Effector memory CD4-positive, alpha-beta T cell (primary cell): ENCODE data around the gene POLR2B.
"Not testable (repeated sequence)": the region's sequence is repeated elsewhere in the genome, so short reads cannot be mapped to it uniquely, and the experiment has no call there.

Source experiments
- DNase-seq, 3 donors: peaks; one replicate each; pipeline ENCODE4 v3.0.0-alpha.2; 2020
- H3K27ac ChIP-seq: 2 replicates; pipeline ENCODE4 v1.7.0; 2013; ENCODE audit warnings: mild to moderate bottlenecking, low read length, moderate library complexity; ENCODE audit not compliant: insufficient read depth, poor library complexity, severe bottlenecking
- H3K27me3 ChIP-seq: replicated peaks from 2 replicates; pipeline ENCODE4 v1.7.0; 2013; ENCODE audit warnings: mild to moderate bottlenecking, low read length; ENCODE audit not compliant: insufficient read depth, control insufficient read depth, poor library complexity, severe bottlenecking
- H3K36me3 ChIP-seq: 2 replicates; pipeline ENCODE4 v1.7.0; 2013; ENCODE audit warnings: mild to moderate bottlenecking, low read length, moderate library complexity; ENCODE audit not compliant: control insufficient read depth, insufficient read depth
- H3K4me1 ChIP-seq: 2 replicates; pipeline ENCODE4 v1.7.0; 2013; ENCODE audit warnings: low read length, mild to moderate bottlenecking; ENCODE audit not compliant: control insufficient read depth, insufficient read depth, poor library complexity, severe bottlenecking
- H3K4me3 ChIP-seq: 2 replicates; pipeline ENCODE4 v1.7.0; 2013; ENCODE audit warnings: low read length, low read depth, mild to moderate bottlenecking; ENCODE audit not compliant: insufficient read depth, poor library complexity, severe bottlenecking
- H3K9me3 ChIP-seq: 2 replicates; pipeline ENCODE4 v1.7.0; 2013; ENCODE audit warnings: mild to moderate bottlenecking, low read length, moderate library complexity; ENCODE audit not compliant: control insufficient read depth

Gene POLR2B

GRCh38 chr4:57034520-57034919, 55.8 kb downstream of the POLR2B start:
- peaks cover 25% of the 10 kb centered on the region for H3K36me3 ChIP-seq

GRCh38 chr4:57037982-57038604, 59.4 kb downstream of the POLR2B start:
- no peak for DNase-seq
- Histone ChIP-seq H3K9me3 (no peaks in the 10 kb centered on the region), H3K36me3 (no peaks in the 10 kb centered on the region), H3K27me3 (no peaks in the 10 kb centered on the region), H3K4me1 (no peaks in the 10 kb centered on the region), H3K27ac (no peak overlapping the region), H3K4me3 (no peak overlapping the region)

More at GRCh38 chr4:57034520-57034919, 55.8 kb downstream of the POLR2B start:
- Histone ChIP-seq H3K4me3 (no peak overlapping the region), H3K27ac (no peak overlapping the region), H3K4me1 (no peaks in the 10 kb centered on the region), H3K27me3 (no peaks in the 10 kb centered on the region), H3K9me3 (no peaks in the 10 kb centered on the region)
- no peak for DNase-seq

GRCh38 chr4:57039345-57039744, 60.6 kb downstream of the POLR2B start:
- Histone ChIP-seq H3K27me3 (no peaks in the 10 kb centered on the region), H3K4me3 (no peak overlapping the region), H3K4me1 (no peaks in the 10 kb centered on the region), H3K27ac (no peak overlapping the region), H3K36me3 (no peaks in the 10 kb centered on the region), H3K9me3 (no peaks in the 10 kb centered on the region)
- no peak for DNase-seq

DNA sequence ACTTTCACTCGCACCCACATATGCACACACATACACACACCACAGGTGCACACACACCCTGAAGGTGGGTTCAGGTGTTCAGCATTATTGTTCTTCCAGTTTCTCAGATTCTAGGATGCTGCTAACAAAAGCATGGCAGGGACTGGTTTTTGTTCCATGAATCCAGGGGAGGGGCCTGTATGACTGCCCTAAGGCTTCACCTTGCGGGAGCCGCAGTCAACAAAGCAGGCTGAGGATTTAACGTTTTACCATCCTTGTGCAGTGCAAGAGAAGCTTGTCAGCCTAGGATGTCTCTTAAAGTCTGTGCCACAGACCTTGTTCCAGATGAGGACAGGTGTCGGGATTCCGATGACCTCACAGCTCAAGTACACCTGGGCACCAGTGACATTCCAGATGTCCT, 61.8 kb downstream of the POLR2B start:
- DNase-seq: no peak
- no peaks in the 10 kb centered on the region for H3K4me1 ChIP-seq
- H3K36me3 ChIP-seq: no peaks in the 10 kb centered on the region
- H3K27ac ChIP-seq: no peak overlapping the region
- H3K9me3 ChIP-seq: no peaks in the 10 kb centered on the region
- H3K27me3 ChIP-seq: no peaks in the 10 kb centered on the region
- H3K4me3 ChIP-seq: no peak overlapping the region

- H3K27ac ChIP-seq: no peak overlapping the region
These were observed 62.3 kb downstream of the POLR2B start for GRCh38 chr4:57041020-57041419.

DNA sequence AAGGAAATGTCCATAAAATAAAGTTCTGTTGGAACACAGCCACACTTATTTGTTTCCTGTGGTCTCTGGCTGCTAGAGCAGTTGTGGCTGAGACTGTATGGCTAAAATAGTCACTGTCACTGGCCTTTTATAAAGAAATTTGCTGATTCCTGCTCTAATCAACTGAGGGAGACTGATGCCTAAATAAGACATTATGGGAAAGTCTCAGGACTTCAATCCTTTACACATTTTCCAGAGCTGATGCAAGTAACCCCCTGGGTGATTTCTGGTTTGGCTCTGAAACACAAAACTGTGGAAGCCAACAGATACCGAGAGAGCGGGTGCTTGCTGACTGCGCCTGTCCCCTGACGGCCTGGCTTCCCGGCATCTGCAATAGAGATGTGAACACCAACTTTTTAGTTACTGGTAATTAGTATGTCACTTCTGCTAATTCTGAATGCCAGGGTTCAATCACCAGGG, 64.0 kb downstream of the POLR2B start:
- DNase-seq: no peak
- Histone ChIP-seq H3K9me3 (no peaks in the 10 kb centered on the region), H3K36me3 (no peaks in the 10 kb centered on the region), H3K4me1 (no peaks in the 10 kb centered on the region), H3K27me3 (no peaks in the 10 kb centered on the region), H3K27ac (no peak overlapping the region), H3K4me3 (no peak overlapping the region)

More at GRCh38 chr4:57041020-57041419, 62.3 kb downstream of the POLR2B start:
- no peaks in the 10 kb centered on the region for H3K36me3 ChIP-seq
- no peaks in the 10 kb centered on the region for H3K9me3 ChIP-seq
- H3K4me3 ChIP-seq: no peak overlapping the region
- H3K4me1 ChIP-seq: no peaks in the 10 kb centered on the region
- no peaks in the 10 kb centered on the region for H3K27me3 ChIP-seq
- no peak for DNase-seq

GRCh38 chr4:57043347-57044251, 64.9 kb downstream of the POLR2B start:
- H3K9me3 ChIP-seq: no peaks in the 10 kb centered on the region
- H3K4me1 ChIP-seq: no peaks in the 10 kb centered on the region
- H3K4me3 ChIP-seq: no peak overlapping the region
- no peaks in the 10 kb centered on the region for H3K27me3 ChIP-seq
- no peaks in the 10 kb centered on the region for H3K36me3 ChIP-seq
- H3K27ac ChIP-seq: no peak overlapping the region
- DNase-seq: no peak

DNA sequence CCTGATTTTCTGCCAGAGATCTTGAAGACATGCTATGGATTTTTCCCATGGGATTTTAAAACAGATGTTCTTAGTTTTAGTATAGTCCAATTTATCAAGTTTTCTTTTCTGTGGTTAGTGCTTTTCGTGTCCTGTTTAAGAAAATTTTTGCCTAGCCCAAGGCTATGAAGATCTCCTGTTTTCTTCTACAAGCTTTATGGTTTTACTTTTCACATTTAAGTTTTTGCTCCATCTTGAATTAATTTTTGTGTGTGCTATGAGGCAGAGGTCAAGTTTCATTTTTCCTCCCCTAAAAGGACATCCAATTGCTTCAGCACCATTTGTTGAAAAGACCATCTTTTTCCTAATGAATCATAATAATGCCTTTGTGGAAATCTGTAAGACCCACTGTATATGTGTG, 65.6 kb downstream of the POLR2B start:
- Histone ChIP-seq H3K4me3 (no peak overlapping the region), H3K4me1 (no peaks in the 10 kb centered on the region), H3K27me3 (no peaks in the 10 kb centered on the region), H3K36me3 (no peaks in the 10 kb centered on the region), H3K27ac (no peak overlapping the region), H3K9me3 (no peaks in the 10 kb centered on the region)
- no peak for DNase-seq

DNA sequence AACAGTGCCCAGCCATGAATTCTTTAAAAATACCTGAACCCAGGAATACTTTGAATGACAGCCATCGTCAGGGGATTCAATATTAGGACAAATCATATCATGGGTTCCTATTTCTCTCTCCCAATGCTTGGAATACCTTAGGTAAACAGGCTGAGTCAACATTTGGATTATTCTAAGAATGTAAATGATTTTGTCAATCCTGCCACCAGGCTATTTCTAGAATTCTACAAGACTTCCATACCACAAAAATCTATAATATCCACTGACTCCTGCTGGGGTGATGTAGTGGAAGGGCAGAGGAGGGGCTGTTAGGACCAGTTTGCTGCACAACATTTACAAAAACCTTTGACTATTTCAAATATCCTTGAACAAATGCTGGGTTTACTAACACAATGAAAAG, 66.3 kb downstream of the POLR2B start:
- Histone ChIP-seq H3K4me3 (no peak overlapping the region), H3K4me1 (no peaks in the 10 kb centered on the region), H3K36me3 (no peaks in the 10 kb centered on the region), H3K9me3 (no peaks in the 10 kb centered on the region), H3K27ac (no peak overlapping the region), H3K27me3 (no peaks in the 10 kb centered on the region)
- DNase-seq: no peak

DNA sequence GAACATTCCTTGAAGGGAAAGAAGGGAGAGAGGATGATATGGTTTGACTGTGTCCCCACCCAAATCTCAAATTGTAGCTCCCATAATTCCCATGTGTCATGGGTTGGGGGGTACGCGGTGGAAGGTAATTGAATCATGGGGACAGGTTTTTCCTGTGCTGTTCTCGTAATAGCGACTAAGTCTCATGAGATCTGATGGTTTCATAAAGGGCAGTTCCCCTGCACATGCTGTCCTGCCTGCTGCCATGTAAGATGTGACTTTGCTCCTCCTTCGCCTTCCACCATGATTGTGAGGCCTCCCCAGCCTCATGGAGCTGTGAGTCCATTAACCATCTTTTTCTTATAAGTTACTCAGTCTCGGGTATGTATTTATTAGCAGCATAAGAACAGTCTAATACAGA, 68.3 kb downstream of the POLR2B start:
- not testable (repeated sequence) for H3K4me3 ChIP-seq, DNase-seq, H3K36me3 ChIP-seq, H3K27me3 ChIP-seq, H3K27ac ChIP-seq, H3K4me1 ChIP-seq, H3K9me3 ChIP-seq
